HG02870 (cell line): Measurements from ENCODE around the gene NBPF1.
"Not testable (repeated sequence)": the region's sequence is repeated elsewhere in the genome, so short reads cannot be mapped to it uniquely, and the experiment has no call there.

Experiments used
- ATAC-seq: cut with Tn5 transposase; IDR thresholded peaks from one replicate; pipeline ENCODE4 v1.9.1; 2021; ENCODE audit warnings: mild to moderate bottlenecking, moderate library complexity; ENCODE audit not compliant: unreplicated experiment

NBPF1 gene

GRCh38 chr1:16557034-16557433 is 56.3 kb downstream of the NBPF1 start:
- not testable (repeated sequence) for ATAC-seq

GRCh38 chr1:16553244-16553643 is 60.1 kb downstream of the NBPF1 start:
- not testable (repeated sequence) for ATAC-seq

- ATAC-seq, result not testable (repeated sequence)
Observed at GRCh38 chr1:16550212-16550918, 63.0 kb downstream of the NBPF1 start.

- ATAC-seq, result not testable (repeated sequence)
Observed at GRCh38 chr1:16549545-16549944, 63.8 kb downstream of the NBPF1 start.

GRCh38 chr1:16547502-16548241 is 65.7 kb downstream of the NBPF1 start:
- ATAC-seq, result not testable (repeated sequence)

- ATAC-seq, result not testable (repeated sequence)
Observed at GRCh38 chr1:16545682-16546095, 67.7 kb downstream of the NBPF1 start.

GRCh38 chr1:16540421-16540893 is 72.9 kb downstream of the NBPF1 start:
- not testable (repeated sequence) for ATAC-seq

- ATAC-seq, result not testable (repeated sequence)
Observed at GRCh38 chr1:16537528-16537927, 75.8 kb downstream of the NBPF1 start.

- not testable (repeated sequence) for ATAC-seq
Observed at GRCh38 chr1:16536796-16537195, 76.6 kb downstream of the NBPF1 start.

- not testable (repeated sequence) for ATAC-seq
Observed at GRCh38 chr1:16535898-16536297, 77.5 kb downstream of the NBPF1 start.

GRCh38 chr1:16535487-16535886 is 77.9 kb downstream of the NBPF1 start:
- not testable (repeated sequence) for ATAC-seq

GRCh38 chr1:16534829-16535456 is 78.4 kb downstream of the NBPF1 start:
- ATAC-seq, result not testable (repeated sequence)

GRCh38 chr1:16534239-16534828 is 79.0 kb downstream of the NBPF1 start:
- ATAC-seq, result not testable (repeated sequence)

GRCh38 chr1:16532235-16532991 is 81.0 kb downstream of the NBPF1 start:
- ATAC-seq, result not testable (repeated sequence)

- not testable (repeated sequence) for ATAC-seq
Observed at GRCh38 chr1:16528338-16528737, 85.0 kb downstream of the NBPF1 start.

GRCh38 chr1:16525769-16526168 is 87.6 kb downstream of the NBPF1 start:
- not testable (repeated sequence) for ATAC-seq

GRCh38 chr1:16521679-16522078 is 91.7 kb downstream of the NBPF1 start:
- ATAC-seq, result not testable (repeated sequence)

GRCh38 chr1:16521288-16521583 is 92.1 kb downstream of the NBPF1 start:
- ATAC-seq, result no peak

GRCh38 chr1:16520435-16521287 is 92.7 kb downstream of the NBPF1 start:
- ATAC-seq, result not testable (repeated sequence)
